AG10803 (cell line): Measurements from ENCODE around the gene NIPBL.
A peak's percentile ranks its signal among the peaks of the same experiment; 100 is the strongest.
"Not testable (repeated sequence)": the region's sequence is repeated elsewhere in the genome, so short reads cannot be mapped to it uniquely, and the experiment has no call there.

ENCODE experiments used
- DNase-seq: peaks from one replicate; pipeline ENCODE4 v3.0.0; 2010; ENCODE audit warnings: low read depth
- H3K4me3 ChIP-seq: 2 replicates; pipeline ENCODE4 v1.5.1; 2011; ENCODE audit warnings: mild to moderate bottlenecking, low read length, control low read depth
- TF ChIP-seq, protein P1 (sequence below): conservative IDR thresholded peaks from 2 replicates; pipeline ENCODE4 v1.5.1; 2011; ENCODE audit warnings: mild to moderate bottlenecking, low read length, control low read depth, inconsistent platforms

Gene NIPBL

DNA sequence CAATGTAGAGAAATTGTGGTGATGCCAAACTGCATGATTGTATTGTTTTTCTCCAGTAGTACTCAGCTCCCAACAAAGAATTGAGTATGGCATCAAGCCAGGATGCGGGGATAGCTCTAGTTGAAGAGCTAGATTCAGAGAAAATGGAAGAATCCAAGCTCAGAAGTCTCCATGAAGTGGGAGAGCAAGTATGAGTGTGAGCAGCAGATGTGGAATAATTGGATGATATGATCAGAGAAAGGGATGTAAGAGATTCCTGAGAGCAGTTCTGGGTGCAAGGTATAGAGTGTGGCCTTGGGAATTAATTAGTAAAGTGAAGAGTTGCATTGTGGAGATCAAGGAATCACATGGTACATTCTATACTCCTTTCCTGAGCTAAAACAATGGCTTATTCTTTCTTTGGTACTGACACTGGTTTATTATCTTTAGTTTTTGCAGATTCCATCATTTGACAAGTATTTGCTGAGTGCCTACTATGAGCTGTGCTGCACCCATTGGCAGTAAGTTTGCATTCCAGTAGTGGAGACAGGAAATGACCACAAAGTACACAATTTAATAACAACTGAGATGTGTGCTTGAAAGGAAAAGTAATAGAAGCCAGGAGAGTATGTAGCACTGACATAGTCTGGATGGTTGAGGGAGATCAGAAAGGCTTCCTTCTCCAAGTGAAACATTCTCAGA lies 195.5 kb downstream of the NIPBL start:
- TF ChIP-seq, protein P1, sequence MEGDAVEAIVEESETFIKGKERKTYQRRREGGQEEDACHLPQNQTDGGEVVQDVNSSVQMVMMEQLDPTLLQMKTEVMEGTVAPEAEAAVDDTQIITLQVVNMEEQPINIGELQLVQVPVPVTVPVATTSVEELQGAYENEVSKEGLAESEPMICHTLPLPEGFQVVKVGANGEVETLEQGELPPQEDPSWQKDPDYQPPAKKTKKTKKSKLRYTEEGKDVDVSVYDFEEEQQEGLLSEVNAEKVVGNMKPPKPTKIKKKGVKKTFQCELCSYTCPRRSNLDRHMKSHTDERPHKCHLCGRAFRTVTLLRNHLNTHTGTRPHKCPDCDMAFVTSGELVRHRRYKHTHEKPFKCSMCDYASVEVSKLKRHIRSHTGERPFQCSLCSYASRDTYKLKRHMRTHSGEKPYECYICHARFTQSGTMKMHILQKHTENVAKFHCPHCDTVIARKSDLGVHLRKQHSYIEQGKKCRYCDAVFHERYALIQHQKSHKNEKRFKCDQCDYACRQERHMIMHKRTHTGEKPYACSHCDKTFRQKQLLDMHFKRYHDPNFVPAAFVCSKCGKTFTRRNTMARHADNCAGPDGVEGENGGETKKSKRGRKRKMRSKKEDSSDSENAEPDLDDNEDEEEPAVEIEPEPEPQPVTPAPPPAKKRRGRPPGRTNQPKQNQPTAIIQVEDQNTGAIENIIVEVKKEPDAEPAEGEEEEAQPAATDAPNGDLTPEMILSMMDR: no peak
- DNase-seq: peak; percentile 90
- H3K4me3 ChIP-seq: no peak overlapping the region

DNA sequence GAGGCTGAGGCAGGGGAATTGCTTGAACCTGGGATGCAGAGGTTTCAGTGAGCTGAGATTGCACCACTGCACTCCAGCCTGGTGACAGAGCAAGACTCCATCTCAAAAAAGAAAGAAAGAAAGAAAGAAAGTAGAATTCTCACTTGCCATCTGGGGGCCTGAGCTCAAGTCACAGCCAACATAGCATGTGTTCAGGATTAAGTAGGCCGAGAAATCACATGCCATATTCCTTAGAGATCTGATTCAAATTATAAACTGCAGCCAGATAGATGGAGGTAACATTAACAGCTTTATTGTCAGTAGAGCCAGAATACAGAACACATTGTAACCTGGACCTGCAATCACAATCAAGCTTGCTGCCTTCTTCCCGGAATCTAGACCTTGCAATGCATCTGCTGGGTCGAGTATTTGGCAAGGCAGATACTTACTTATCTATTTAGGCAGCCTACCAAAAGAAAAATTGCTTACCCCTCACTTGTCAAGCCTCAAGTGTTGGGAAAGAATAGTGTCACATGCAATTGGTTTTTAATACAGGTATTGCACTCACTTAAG lies 198.9 kb downstream of the NIPBL start:
- DNase-seq: peak; percentile 16
- TF ChIP-seq, protein P1: no peak
- no peak overlapping the region for H3K4me3 ChIP-seq

DNA sequence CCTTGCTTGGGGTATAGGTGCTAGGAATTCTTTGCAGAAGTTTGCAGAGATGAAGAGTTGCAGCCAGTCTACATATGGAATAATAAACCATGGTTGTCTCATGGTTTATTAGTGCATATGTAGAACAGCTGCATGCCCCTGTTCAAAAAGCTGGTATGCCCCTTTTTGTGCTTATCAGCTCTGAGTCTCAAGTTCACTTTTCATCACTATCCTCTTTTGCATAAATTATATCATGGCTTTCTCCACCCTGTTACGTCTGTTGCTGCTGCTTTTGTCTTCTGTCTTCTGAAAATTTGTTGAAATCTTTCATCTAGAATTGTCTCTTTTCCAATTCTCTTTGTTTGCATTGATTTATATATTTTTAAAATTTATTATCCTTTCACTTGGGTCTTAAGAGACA lies 200.6 kb downstream of the NIPBL start:
- H3K4me3 ChIP-seq: no peak overlapping the region
- TF ChIP-seq, protein P1: no peak
- no peak for DNase-seq

DNA sequence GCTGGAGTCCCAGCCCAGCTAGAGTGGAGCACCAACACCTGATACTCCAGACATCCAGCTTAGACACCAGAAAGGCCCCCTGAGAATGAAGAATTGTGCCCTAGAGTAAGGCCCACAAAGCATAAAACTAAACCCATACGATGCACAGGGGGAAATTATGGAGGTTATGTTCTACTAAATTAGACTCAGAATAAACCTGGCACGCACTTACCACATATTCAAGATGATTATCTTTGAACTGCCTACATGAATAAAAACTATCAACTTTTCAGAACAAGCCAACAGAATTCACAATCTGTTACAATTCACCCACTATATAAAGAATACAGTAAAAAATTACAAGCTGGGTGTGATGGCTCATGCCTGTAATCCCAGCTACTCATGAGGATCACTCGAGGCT lies 204.1 kb downstream of the NIPBL start:
- H3K4me3 ChIP-seq: no peak overlapping the region
- TF ChIP-seq, protein P1: no peak
- no peak for DNase-seq

DNA sequence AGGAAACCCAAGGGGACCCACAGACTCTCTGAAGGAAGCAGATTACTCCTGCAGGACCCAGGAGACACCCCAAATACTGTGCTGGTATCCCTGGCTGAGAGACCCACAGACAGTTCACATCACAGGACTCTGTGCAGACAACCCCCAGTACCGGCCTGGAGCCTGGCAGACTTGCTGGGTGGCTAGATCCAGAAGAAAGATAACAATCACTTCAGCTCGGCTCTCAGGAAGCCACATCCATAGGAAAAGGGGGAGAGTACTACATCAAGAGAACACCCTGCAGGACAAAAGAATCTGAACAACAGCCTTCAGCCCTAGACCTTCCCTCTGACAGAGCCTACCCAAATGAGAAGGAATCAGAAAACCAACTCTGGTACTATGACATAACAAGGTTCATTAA lies 206.4 kb downstream of the NIPBL start:
- not testable (repeated sequence) for H3K4me3 ChIP-seq, DNase-seq

DNA sequence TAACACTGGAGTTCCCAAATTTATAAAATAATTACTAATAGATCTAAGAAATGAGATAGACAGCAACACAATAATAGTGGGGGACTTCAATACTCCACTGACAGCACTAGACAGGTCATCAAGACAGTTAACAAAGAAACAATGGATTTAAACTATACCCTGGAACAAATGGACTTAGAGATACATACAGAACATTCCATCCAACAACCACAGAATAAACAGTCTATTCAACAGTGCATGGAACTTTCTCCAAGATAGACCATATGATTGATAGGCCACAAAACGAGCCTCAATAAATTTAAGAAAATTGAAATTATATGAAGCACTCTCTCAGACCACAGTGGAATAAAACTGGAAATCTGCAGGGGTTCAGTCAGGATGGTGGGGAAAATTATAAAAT lies 209.5 kb downstream of the NIPBL start:
- H3K4me3 ChIP-seq, DNase-seq: not testable (repeated sequence)

DNA sequence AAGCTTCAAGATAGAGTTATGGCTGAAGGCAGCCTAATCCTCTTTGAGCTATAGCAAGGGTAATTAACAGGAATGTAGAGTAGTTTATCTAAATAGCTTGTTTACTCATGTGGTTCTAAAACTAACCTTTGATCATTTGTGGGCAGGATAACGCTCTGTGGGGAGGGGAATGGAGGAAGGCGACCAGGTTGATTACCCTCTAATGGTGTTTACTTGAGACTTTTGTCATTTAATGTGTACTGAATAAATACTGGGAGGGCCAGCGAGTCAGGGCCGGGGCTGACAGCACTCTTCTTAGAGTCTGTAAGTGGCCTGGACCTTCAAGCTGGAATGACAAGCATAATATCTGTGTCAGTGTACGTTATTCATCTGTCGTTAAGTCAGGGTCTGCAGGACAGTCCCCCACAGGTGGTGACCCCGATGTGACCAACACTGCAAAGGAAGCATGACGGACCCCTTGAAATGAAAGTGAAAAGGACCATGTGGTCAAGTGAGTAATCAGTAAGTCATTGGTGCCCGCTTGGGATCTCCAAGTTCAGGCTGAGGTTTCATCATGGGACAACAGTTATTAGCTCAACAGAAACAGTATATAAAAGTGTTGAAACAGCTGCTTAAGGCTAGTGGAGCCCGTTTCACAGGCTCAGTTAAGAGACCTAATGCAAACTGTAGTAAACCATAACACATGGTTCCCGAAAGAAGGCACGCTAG lies 210.1 kb downstream of the NIPBL start:
- H3K4me3 ChIP-seq: no peak overlapping the region
- peak; percentile 34 for DNase-seq
- TF ChIP-seq, protein P1: no peak

DNA sequence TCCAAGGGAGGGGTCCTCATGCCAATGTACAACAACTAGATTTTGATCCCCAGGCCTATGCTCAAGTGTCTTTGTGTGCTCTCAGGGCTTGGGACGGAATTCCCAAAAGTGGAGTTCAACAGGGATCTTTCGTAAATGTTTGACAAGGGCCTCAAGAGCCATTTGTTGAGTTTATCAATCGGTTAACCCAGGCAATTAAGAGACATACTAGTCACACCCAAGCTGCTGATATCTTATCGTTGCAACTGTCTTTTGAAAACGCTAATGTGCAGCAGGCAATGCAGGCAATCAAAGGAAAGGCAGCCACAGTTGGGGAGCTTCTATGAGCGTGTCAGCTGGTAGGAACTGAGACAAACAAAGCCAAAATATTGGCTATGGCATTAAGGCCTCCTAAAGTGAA lies 211.4 kb downstream of the NIPBL start:
- DNase-seq: no peak
- TF ChIP-seq, protein P1: no peak
- H3K4me3 ChIP-seq: no peak overlapping the region
